ENCODE data around the gene CAPN3. TPM values are rescaled to one million over a fixed set of nuclear protein-coding genes. Genes with fewer than 3 reads are reported as not detected.

The CAPN3 gene
- total and polyA plus RNA-seq, 2 experiments from 2014 or later, result 2.2 to 5.7 TPM

DNA sequence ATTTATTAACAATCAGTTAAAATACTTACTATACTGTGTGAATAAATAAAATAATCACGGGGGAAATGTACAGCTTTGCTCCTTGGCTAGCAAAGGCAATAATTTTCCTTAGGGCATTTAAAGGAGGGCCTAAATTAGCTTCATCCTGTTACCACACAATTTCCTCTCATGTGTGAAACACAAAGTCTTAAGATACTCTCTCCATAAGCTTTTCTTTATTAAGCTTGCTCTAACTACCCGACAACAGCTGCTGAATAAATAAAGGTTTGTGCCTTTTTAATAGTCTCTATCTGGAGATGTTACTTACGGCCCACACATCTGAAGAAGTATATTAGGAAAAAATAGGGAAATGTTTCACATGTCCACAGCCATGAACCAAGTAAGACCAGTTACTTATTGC lies 102.0 kb downstream of the CAPN3 start:
- H3K9me3 ChIP-seq (ENCODE audit: low read depth), result no peaks in the 10 kb centered on the region
- H2AFZ ChIP-seq, result no peak overlapping the region
- in situ Hi-C loops (cut with MboI), result no loop called here
- peaks cover 32% of the 10 kb centered on the region for H3K4me1 ChIP-seq (ENCODE audit: insufficient read depth)
- H3K4me3 ChIP-seq, result no peak overlapping the region
- H3F3A ChIP-seq (ENCODE audit: insufficient read depth), result peaks cover 30% of the 10 kb centered on the region
- peaks cover 7% of the 10 kb centered on the region; the same call in 1 of the 2 replicates for H3K36me3 ChIP-seq (ENCODE audit: low read depth)
- H3K4me2 ChIP-seq (ENCODE audit: unreplicated experiment), result no peak overlapping the region
- TF ChIP-seq EZH2 (IDR thresholded peaks at IDR 0.05; ENCODE audit: insufficient read depth, poor library complexity, severe bottlenecking), result no peak
- TF ChIP-seq EZH2phosphoT487 (IDR thresholded peaks at IDR 0.05; ENCODE audit: insufficient read depth, low read depth), result no peak
- no peak for DNase-seq
- no peaks in the 10 kb centered on the region for H3K27me3 ChIP-seq (replicated peaks; ENCODE audit: insufficient read depth)
- WGBS, 2 experiments (ENCODE audit: low coverage in 1 of 2, low lambda C conversion rate in 2 of 2, missing lambda C conversion rate in 2 of 2), result 86% methylated on average over 3 of the region's 3 CpGs
- H3K79me2 ChIP-seq (ENCODE audit: insufficient read depth), result peaks cover 66% of the 10 kb centered on the region
- no peaks in the 10 kb centered on the region for H4K20me1 ChIP-seq (ENCODE audit: insufficient read depth)
- no peak overlapping the region for H3K9ac ChIP-seq
- H3K9me2 ChIP-seq (ENCODE audit: insufficient read depth), result no peaks in the 10 kb centered on the region
- H3K27ac ChIP-seq, result no peak overlapping the region

Small RNA genes lying within 50 kb of the gene (small RNA-seq; reads per million reads assigned to genes)
- not detected for gene RNU6-188P (ENCODE audit: low read depth, low replicate concordance)

Other genes starting within 250 kb of the CAPN3 start
- gene PLA2G4F, start 202.9 kb upstream of the CAPN3 start, total RNA-seq (2014; rRNA removed; shearing (Covaris generic)), result not detected in 2 replicates
- not detected in 2 replicates for gene PLA2G4F, start 202.9 kb upstream of the CAPN3 start, polyA plus RNA-seq (2016; fragmentation: Nextera tagmentation; extraction: Ambion mirVana)
- 49.3 and 57.8 TPM in 2 replicates for gene VPS39, start 151.2 kb upstream of the CAPN3 start, total RNA-seq (2014; rRNA removed; shearing (Covaris generic))
- gene VPS39, start 151.2 kb upstream of the CAPN3 start, polyA plus RNA-seq (2016; fragmentation: Nextera tagmentation; extraction: Ambion mirVana), result 33.0 and 33.4 TPM in 2 replicates
- 21.4 and 23.3 TPM in 2 replicates for gene GANC, start 86.3 kb upstream of the CAPN3 start, total RNA-seq (2014; rRNA removed; shearing (Covaris generic))
- gene GANC, start 86.3 kb upstream of the CAPN3 start, polyA plus RNA-seq (2016; fragmentation: Nextera tagmentation; extraction: Ambion mirVana), result 18.9 and 26.8 TPM in 2 replicates
- gene TMEM87A, start 86.1 kb upstream of the CAPN3 start, total RNA-seq (2014; rRNA removed; shearing (Covaris generic)), result 64.6 and 83.2 TPM in 2 replicates
- gene TMEM87A, start 86.1 kb upstream of the CAPN3 start, polyA plus RNA-seq (2016; fragmentation: Nextera tagmentation; extraction: Ambion mirVana), result 63.8 and 66.1 TPM in 2 replicates
- 35.7 and 37.8 TPM in 2 replicates for gene ZNF106, start 131.6 kb downstream of the CAPN3 start, total RNA-seq (2014; rRNA removed; shearing (Covaris generic))
- 43.8 and 44.5 TPM in 2 replicates for gene ZNF106, start 131.6 kb downstream of the CAPN3 start, polyA plus RNA-seq (2016; fragmentation: Nextera tagmentation; extraction: Ambion mirVana)
- gene SNAP23, start 136.1 kb downstream of the CAPN3 start, total RNA-seq (2014; rRNA removed; shearing (Covaris generic)), result 47.4 and 57.0 TPM in 2 replicates
- gene SNAP23, start 136.1 kb downstream of the CAPN3 start, polyA plus RNA-seq (2016; fragmentation: Nextera tagmentation; extraction: Ambion mirVana), result 58.2 and 61.7 TPM in 2 replicates
- 15.1 and 18.1 TPM in 2 replicates for gene LRRC57, start 189.3 kb downstream of the CAPN3 start, total RNA-seq (2014; rRNA removed; shearing (Covaris generic))
- 14.1 and 14.4 TPM in 2 replicates for gene LRRC57, start 189.3 kb downstream of the CAPN3 start, polyA plus RNA-seq (2016; fragmentation: Nextera tagmentation; extraction: Ambion mirVana)
- 41.9 and 47.8 TPM in 2 replicates for gene HAUS2, start 189.3 kb downstream of the CAPN3 start, total RNA-seq (2014; rRNA removed; shearing (Covaris generic))
- gene HAUS2, start 189.3 kb downstream of the CAPN3 start, polyA plus RNA-seq (2016; fragmentation: Nextera tagmentation; extraction: Ambion mirVana), result 22.1 and 26.7 TPM in 2 replicates
- 1.4 and 2.1 TPM in 2 replicates for gene STARD9, start 216.1 kb downstream of the CAPN3 start, total RNA-seq (2014; rRNA removed; shearing (Covaris generic))
- gene STARD9, start 216.1 kb downstream of the CAPN3 start, polyA plus RNA-seq (2016; fragmentation: Nextera tagmentation; extraction: Ambion mirVana), result 0.34 and 0.60 TPM in 2 replicates

Data from GM23248 (cell line).